Measurements from ENCODE around the gene GLMN.

GLMN gene

GRCh38 chr1:92244376-92244775 lies 54.4 kb downstream of the GLMN start:
- TF ChIP-seq CTCF (IDR thresholded peaks at IDR 0.05; ENCODE audit: low read depth, low read length) = no peak
- no peaks in the 10 kb centered on the region for H3K27me3 ChIP-seq
- H3K36me3 ChIP-seq = no peaks in the 10 kb centered on the region
- no peak for DNase-seq
- H3K4me3 ChIP-seq (ENCODE audit: low read depth, low read length) = no peak overlapping the region
- H3K9me3 ChIP-seq = no peaks in the 10 kb centered on the region
- no peaks in the 10 kb centered on the region for H3K4me1 ChIP-seq

GRCh38 chr1:92240034-92240433 lies 58.8 kb downstream of the GLMN start:
- peak; percentile 11 for DNase-seq
- Histone ChIP-seq H3K36me3 (no peaks in the 10 kb centered on the region), H3K27me3 (no peaks in the 10 kb centered on the region), H3K4me1 (no peaks in the 10 kb centered on the region), H3K9me3 (no peaks in the 10 kb centered on the region), H3K4me3 (ENCODE audit: low read depth, low read length) (no peak overlapping the region)
- no peak for TF ChIP-seq CTCF (IDR thresholded peaks at IDR 0.05; ENCODE audit: low read depth, low read length)

GRCh38 chr1:92230736-92231135 lies 68.1 kb downstream of the GLMN start:
- Histone ChIP-seq H3K36me3 (no peaks in the 10 kb centered on the region), H3K4me1 (no peaks in the 10 kb centered on the region), H3K4me3 (ENCODE audit: low read depth, low read length) (no peak overlapping the region), H3K9me3 (no peaks in the 10 kb centered on the region), H3K27me3 (no peaks in the 10 kb centered on the region)
- no peak for DNase-seq
- no peak for TF ChIP-seq CTCF (IDR thresholded peaks at IDR 0.05; ENCODE audit: low read depth, low read length)

- no peaks in the 10 kb centered on the region for H3K9me3 ChIP-seq
- no peak for TF ChIP-seq CTCF (IDR thresholded peaks at IDR 0.05; ENCODE audit: low read depth, low read length)
- no peak overlapping the region for H3K4me3 ChIP-seq (ENCODE audit: low read depth, low read length)
- no peaks in the 10 kb centered on the region for H3K36me3 ChIP-seq
- H3K4me1 ChIP-seq = no peaks in the 10 kb centered on the region
- H3K27me3 ChIP-seq = no peaks in the 10 kb centered on the region
- DNase-seq = no peak
These were observed 70.4 kb downstream of the GLMN start for GRCh38 chr1:92228401-92228800.

- H3K36me3 ChIP-seq = no peaks in the 10 kb centered on the region
- DNase-seq = no peak
- no peak for TF ChIP-seq CTCF (IDR thresholded peaks at IDR 0.05; ENCODE audit: low read depth, low read length)
- H3K27me3 ChIP-seq = no peaks in the 10 kb centered on the region
- H3K4me1 ChIP-seq = no peaks in the 10 kb centered on the region
- no peaks in the 10 kb centered on the region for H3K9me3 ChIP-seq
- H3K4me3 ChIP-seq (ENCODE audit: low read depth, low read length) = no peak overlapping the region
These were observed 79.8 kb downstream of the GLMN start for GRCh38 chr1:92219028-92219427.

GRCh38 chr1:92218559-92218958 lies 80.2 kb downstream of the GLMN start:
- no peak for TF ChIP-seq CTCF (IDR thresholded peaks at IDR 0.05; ENCODE audit: low read depth, low read length)
- no peak for DNase-seq

More at GRCh38 chr1:92218559-92218958, 80.2 kb downstream of the GLMN start:
- H3K4me1 ChIP-seq = no peaks in the 10 kb centered on the region
- H3K36me3 ChIP-seq = no peaks in the 10 kb centered on the region
- H3K4me3 ChIP-seq (ENCODE audit: low read depth, low read length) = no peak overlapping the region
- H3K27me3 ChIP-seq = no peaks in the 10 kb centered on the region
- no peaks in the 10 kb centered on the region for H3K9me3 ChIP-seq
